GM23248 (cell line): ENCODE data around the gene MTFR1L. TPM values are rescaled to one million over a fixed set of nuclear protein-coding genes. Genes with fewer than 3 reads are reported as not detected.

ENCODE experiments used
- DNase-seq: peaks from one replicate; pipeline ENCODE4 v3.0.0-alpha.2; 2015
- H2AFZ ChIP-seq: fragments of 200-600 bp; sonication (generic); 2 replicates; pipeline ENCODE4 v1.6.1; 2016; ENCODE audit warnings: antibody characterized with exemption
- H3F3A ChIP-seq: fragments of 200-600 bp; sonication (generic); 2 replicates; pipeline ENCODE4 v1.6.1; 2016; ENCODE audit warnings: mild to moderate bottlenecking, antibody characterized with exemption, mixed run types; ENCODE audit not compliant: insufficient read depth
- H3K27ac ChIP-seq: fragments of 200-600 bp; sonication (generic); 2 replicates; pipeline ENCODE4 v1.5.1; 2016; ENCODE audit warnings: mild to moderate bottlenecking
- H3K27me3 ChIP-seq: fragments of 200-600 bp; sonication (generic); replicated peaks from 2 replicates; pipeline ENCODE4 v1.6.1; 2016; ENCODE audit warnings: mild to moderate bottlenecking; ENCODE audit not compliant: insufficient read depth
- H3K36me3 ChIP-seq: fragments of 200-600 bp; sonication (generic); 2 replicates; pipeline ENCODE4 v1.6.1; 2016; ENCODE audit warnings: low read depth, mild to moderate bottlenecking
- H3K4me1 ChIP-seq: fragments of 200-600 bp; sonication (generic); 2 replicates; pipeline ENCODE4 v1.6.1; 2016; ENCODE audit warnings: mild to moderate bottlenecking; ENCODE audit not compliant: insufficient read depth
- H3K4me2 ChIP-seq: fragments of 200-600 bp; sonication (generic); one replicate; pipeline ENCODE4 v1.6.1; 2016; ENCODE audit warnings: mild to moderate bottlenecking; ENCODE audit not compliant: unreplicated experiment
- H3K4me3 ChIP-seq: fragments of 200-600 bp; sonication (generic); 2 replicates; pipeline ENCODE4 v1.5.1; 2016; ENCODE audit warnings: mild to moderate bottlenecking
- H3K79me2 ChIP-seq: fragments of 200-600 bp; sonication (generic); 2 replicates; pipeline ENCODE4 v1.6.1; 2016; ENCODE audit warnings: mild to moderate bottlenecking; ENCODE audit not compliant: insufficient read depth
- H3K9ac ChIP-seq: fragments of 200-600 bp; sonication (generic); 2 replicates; pipeline ENCODE4 v1.6.1; 2016; ENCODE audit warnings: mild to moderate bottlenecking
- H3K9me2 ChIP-seq: fragments of 200-600 bp; sonication (generic); 2 replicates; pipeline ENCODE4 v1.6.1; 2016; ENCODE audit warnings: mixed run types, mild to moderate bottlenecking, moderate library complexity; ENCODE audit not compliant: insufficient read depth
- H3K9me3 ChIP-seq: fragments of 200-600 bp; sonication (generic); one replicate; pipeline ENCODE4 v1.6.1; 2017; ENCODE audit warnings: low read depth
- H4K20me1 ChIP-seq: fragments of 200-600 bp; sonication (generic); 2 replicates; pipeline ENCODE4 v1.6.0; 2016; ENCODE audit not compliant: insufficient read depth
- EZH2 ChIP-seq: fragments of 200-600 bp; sonication (generic); IDR thresholded peaks from 2 replicates; pipeline ENCODE4 v1.6.1; 2018; ENCODE audit warnings: antibody characterized with exemption, mild to moderate bottlenecking; ENCODE audit not compliant: insufficient read depth, poor library complexity, severe bottlenecking
- EZH2phosphoT487 ChIP-seq: fragments of 200-600 bp; sonication (generic); IDR thresholded peaks from 2 replicates; pipeline ENCODE4 v1.6.1; 2018; ENCODE audit warnings: antibody characterized with exemption, moderate library complexity, mild to moderate bottlenecking, low read depth; ENCODE audit not compliant: insufficient read depth
- WGBS, 2 experiments: methylation state at CpG; one replicate each; pipeline ENCODE4 v1.1.6; 2015 to 2017; ENCODE audit warnings: low lambda C conversion rate in 2 of 2, low coverage in 1 of 2; ENCODE audit errors: missing lambda C conversion rate in 2 of 2; 5-methylcytosine and 5-hydroxymethylcytosine counted together
- in situ Hi-C: fragments of 300-500 bp; cut with MboI; formaldehyde crosslinking; loops from 2 replicates; pipeline ENCODE4 v1.15.0; 2020
- polyA plus RNA-seq: library from polyadenylated mRNA; unstranded; fragments of >200 nt; fragmentation: Nextera tagmentation; extraction: Ambion mirVana; gene quantifications from 2 replicates; pipeline ENCODE4 v1.2.1, GENCODE V29; 2016
- total RNA-seq: library from RNA; depleted of rRNA; stranded (reverse); fragments of >200 nt; shearing (Covaris generic); gene quantifications from 2 replicates; pipeline ENCODE4 v1.2.3, GENCODE V29; 2014

The MTFR1L gene
- total and polyA plus RNA-seq, 2 experiments from 2014 or later: 57.2 to 78.1 TPM

DNA sequence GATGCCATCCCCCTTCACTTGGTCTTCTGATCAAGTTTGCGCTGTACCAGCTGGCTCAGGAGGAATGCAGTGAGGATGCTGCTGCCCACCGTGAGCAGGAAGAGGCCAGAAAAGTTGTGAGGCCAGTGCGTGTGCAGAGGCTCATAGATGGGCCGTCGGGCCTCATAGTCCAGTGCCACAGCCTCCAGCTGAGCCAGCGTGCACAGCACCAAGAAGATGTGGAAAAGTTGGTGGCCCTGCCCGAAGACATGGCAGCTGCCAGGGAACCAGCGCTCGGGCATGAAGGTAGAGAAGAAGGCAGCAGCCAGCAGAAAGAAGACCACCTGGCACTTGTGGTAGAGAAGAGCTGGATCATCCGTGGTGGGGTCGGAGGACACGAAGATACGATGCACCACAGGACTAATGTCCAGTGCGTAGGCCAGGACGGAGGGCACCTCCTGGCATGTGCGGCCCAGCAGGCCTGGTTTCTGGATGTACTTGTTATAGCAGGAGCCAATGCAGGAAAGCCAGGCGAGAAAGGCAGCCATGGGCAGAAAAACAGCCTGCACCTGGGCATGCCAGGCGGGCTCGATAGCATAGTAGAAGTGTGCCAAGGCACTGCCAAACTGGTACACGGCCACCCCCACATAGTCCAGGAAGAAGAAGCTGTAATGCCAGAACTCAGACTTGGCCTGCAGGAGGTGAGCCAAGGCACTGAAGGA, 43.2 kb downstream of the MTFR1L start:
- H3K9ac ChIP-seq: no peak overlapping the region
- no peaks in the 10 kb centered on the region for H3K9me2 ChIP-seq
- H3K4me3 ChIP-seq: no peak overlapping the region
- H3F3A ChIP-seq: peaks cover 8% of the 10 kb centered on the region
- in situ Hi-C loops: no loop called here
- no peak overlapping the region for H3K4me2 ChIP-seq
- WGBS, 2 experiments: 98 to 99% methylated on average over 20 of the region's 20 CpGs
- no peak for DNase-seq
- no peak overlapping the region for H2AFZ ChIP-seq
- H3K9me3 ChIP-seq: no peaks in the 10 kb centered on the region
- H4K20me1 ChIP-seq: no peaks in the 10 kb centered on the region
- no peak overlapping the region for H3K27ac ChIP-seq
- H3K79me2 ChIP-seq: peaks cover 8% of the 10 kb centered on the region; the same call in 1 of the 2 replicates
- H3K27me3 ChIP-seq: no peaks in the 10 kb centered on the region
- no peaks in the 10 kb centered on the region for H3K4me1 ChIP-seq
- H3K36me3 ChIP-seq: no peaks in the 10 kb centered on the region; the same call in 1 of the 2 replicates
- TF ChIP-seq EZH2: no peak
- TF ChIP-seq EZH2phosphoT487: no peak

DNA sequence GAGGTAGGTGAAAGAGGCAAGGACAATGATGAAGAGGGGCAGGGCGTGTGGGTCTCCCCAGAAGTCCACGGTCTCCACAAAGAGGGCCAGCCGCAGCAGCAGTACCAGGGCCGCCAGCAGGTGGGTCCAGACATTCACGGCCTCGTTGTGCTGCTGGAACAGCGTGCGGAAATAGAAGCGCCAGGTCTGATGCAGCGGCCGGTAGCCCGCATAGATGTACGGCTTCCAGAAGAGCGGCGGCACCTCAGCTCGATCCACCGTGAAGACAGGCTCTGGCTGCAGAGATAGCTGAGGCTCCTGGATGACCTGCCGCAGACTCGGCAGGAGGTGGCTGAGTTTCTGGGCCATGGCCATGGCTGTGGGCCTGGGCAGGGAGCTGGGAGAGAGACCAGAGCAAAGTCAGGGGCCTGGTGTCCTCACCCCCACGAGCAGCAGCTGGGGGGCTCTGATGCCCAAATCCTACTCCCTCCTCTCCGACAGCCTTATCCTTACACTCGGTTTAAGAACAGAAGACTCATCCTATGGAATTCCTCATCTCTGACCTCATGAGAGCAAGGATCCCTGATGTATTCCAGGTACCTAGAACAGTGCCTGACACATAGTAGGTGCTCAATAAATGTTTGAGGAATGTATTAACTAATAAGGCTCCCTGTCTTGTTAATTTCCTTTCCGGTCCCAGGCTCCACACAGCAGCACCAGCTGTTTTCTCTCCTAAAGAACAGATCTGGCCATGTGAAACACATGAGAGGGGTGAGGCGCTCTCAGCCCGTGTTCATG, 43.9 kb downstream of the MTFR1L start:
- no peaks in the 10 kb centered on the region for H4K20me1 ChIP-seq
- no peaks in the 10 kb centered on the region for H3K9me3 ChIP-seq
- no peak for TF ChIP-seq EZH2
- TF ChIP-seq EZH2phosphoT487: no peak
- peaks cover 2% of the 10 kb centered on the region; the same call in 1 of the 2 replicates for H3K79me2 ChIP-seq
- no peak for DNase-seq
- H3K9me2 ChIP-seq: no peaks in the 10 kb centered on the region
- H3K36me3 ChIP-seq: no peaks in the 10 kb centered on the region; the same call in 1 of the 2 replicates
- no peak overlapping the region for H3K4me2 ChIP-seq
- H3K4me3 ChIP-seq: no peak overlapping the region
- no peaks in the 10 kb centered on the region for H3K4me1 ChIP-seq
- no peak overlapping the region for H2AFZ ChIP-seq
- in situ Hi-C loops: no loop called here
- no peak overlapping the region for H3K9ac ChIP-seq
- H3K27me3 ChIP-seq: no peaks in the 10 kb centered on the region
- no peak overlapping the region for H3K27ac ChIP-seq
- 92 to 93% methylated on average over 24 to 25 of the region's 25 CpGs for WGBS, 2 experiments
- peaks cover 8% of the 10 kb centered on the region for H3F3A ChIP-seq

DNA sequence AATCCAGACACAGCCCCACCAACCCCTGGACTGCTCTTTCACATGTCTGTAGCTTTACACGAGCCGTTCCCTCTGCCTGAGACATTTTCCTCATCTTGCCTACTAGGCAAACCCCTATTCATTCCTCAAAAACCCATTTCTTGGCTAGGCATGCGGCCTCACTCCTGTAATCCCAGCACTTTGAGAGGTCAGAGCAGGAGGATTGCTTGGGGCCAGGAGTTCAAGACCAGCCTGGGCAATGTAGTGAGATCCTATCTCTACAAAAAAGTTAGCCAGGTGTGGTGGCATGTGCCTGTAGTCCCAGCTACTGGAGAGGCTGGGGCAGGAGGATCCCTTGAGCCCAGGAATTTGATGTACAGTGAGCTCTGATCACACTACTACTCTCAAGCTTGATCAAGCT, 44.7 kb downstream of the MTFR1L start:
- Histone ChIP-seq H3K36me3 (no peaks in the 10 kb centered on the region; the same call in 1 of the 2 replicates), H3K9me3 (no peaks in the 10 kb centered on the region), H4K20me1 (no peaks in the 10 kb centered on the region), H3K9ac (no peak overlapping the region), H3K4me1 (no peaks in the 10 kb centered on the region), H3F3A (peaks cover 8% of the 10 kb centered on the region), H3K4me2 (no peak overlapping the region), H3K27me3 (no peaks in the 10 kb centered on the region), H3K27ac (no peak overlapping the region), H3K9me2 (no peaks in the 10 kb centered on the region), H3K4me3 (no peak overlapping the region), H2AFZ (no peak overlapping the region), H3K79me2 (no peaks in the 10 kb centered on the region)
- no peak for DNase-seq
- WGBS, 2 experiments: 97 to 99% methylated on average over 3 of the region's 3 CpGs
- in situ Hi-C loops: no loop called here
- no peak for TF ChIP-seq EZH2phosphoT487
- TF ChIP-seq EZH2: no peak

DNA sequence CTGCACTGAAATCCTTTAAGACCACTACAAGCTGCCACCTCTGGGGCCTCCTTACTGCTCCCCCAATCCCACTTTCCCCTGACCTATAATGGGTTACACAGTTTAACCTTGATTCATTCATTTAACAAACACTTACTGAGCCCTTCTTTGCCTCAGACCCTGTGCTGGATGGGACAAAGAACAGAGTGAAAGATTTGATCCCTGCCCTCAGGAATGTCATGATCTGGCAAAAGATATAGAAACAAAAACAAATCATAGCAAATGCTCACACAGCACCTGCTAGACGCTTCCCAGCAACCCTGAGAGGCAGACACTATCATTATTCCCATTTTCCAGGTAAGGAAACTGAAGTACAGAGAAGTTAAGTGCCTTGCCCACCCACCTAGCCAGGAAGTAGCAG, 46.5 kb downstream of the MTFR1L start:
- TF ChIP-seq EZH2 (no peak), EZH2phosphoT487 (no peak)
- Histone ChIP-seq H3K4me3 (no peak overlapping the region), H3K9ac (no peak overlapping the region), H3K27ac (no peak overlapping the region), H2AFZ (no peak overlapping the region), H3K4me2 (no peak overlapping the region), H3K79me2 (peaks cover 1% of the 10 kb centered on the region; the same call in 1 of the 2 replicates), H3K4me1 (no peaks in the 10 kb centered on the region), H3K9me2 (no peaks in the 10 kb centered on the region), H4K20me1 (no peaks in the 10 kb centered on the region), H3F3A (no peaks in the 10 kb centered on the region), H3K27me3 (no peaks in the 10 kb centered on the region), H3K36me3 (peaks cover 3% of the 10 kb centered on the region; the same call in 1 of the 2 replicates), H3K9me3 (no peaks in the 10 kb centered on the region)
- WGBS, 2 experiments: 75 to 77% methylated on average over 1 of the region's 1 CpG
- in situ Hi-C loops: no loop called here
- DNase-seq: no peak
